Measurements from ENCODE around the gene AMOTL2.

AMOTL2 gene

GRCh38 chr3:134339331-134339730, 34.9 kb downstream of the AMOTL2 start:
- Histone ChIP-seq H3K79me2 (ENCODE audit: insufficient read depth, low read length) (no peaks in the 10 kb centered on the region), H4K20me1 (ENCODE audit: insufficient read depth, low read length) (no peaks in the 10 kb centered on the region), H3K27ac (ENCODE audit: low read length) (no peak overlapping the region), H3K9me3 (ENCODE audit: insufficient read depth, low read length, severe bottlenecking) (no peaks in the 10 kb centered on the region), H3K27me3 (ENCODE audit: insufficient read depth, low read length, poor library complexity) (no peaks in the 10 kb centered on the region), H3K9ac (ENCODE audit: low read depth, low read length) (no peak overlapping the region), H3K36me3 (ENCODE audit: insufficient read depth, low read length) (no peaks in the 10 kb centered on the region), H3K4me1 (ENCODE audit: insufficient read depth, low read length) (no peaks in the 10 kb centered on the region), H3K4me3 (ENCODE audit: low read depth in 1 of 2, low read length in 2 of 2) (no peak overlapping the region), H3K4me2 (ENCODE audit: insufficient read depth, low read length) (no peak overlapping the region), H2AFZ (ENCODE audit: low read depth, low read length) (no peak overlapping the region)
- TF ChIP-seq CTCF (IDR thresholded peaks at IDR 0.05; ENCODE audit: borderline replicate concordance, extremely low read depth, low read length, poor library complexity, severe bottlenecking) (no peak), EZH2 (IDR thresholded peaks at IDR 0.05; ENCODE audit: borderline replicate concordance, low read depth, low read length, severe bottlenecking) (no peak)
- ATAC-seq (ENCODE audit: insufficient read depth, low read depth) (no peak), DNase-seq (no peak)

- Histone ChIP-seq H3K4me1 (ENCODE audit: insufficient read depth, low read length) (no peaks in the 10 kb centered on the region), H4K20me1 (ENCODE audit: insufficient read depth, low read length) (no peaks in the 10 kb centered on the region), H3K27ac (ENCODE audit: low read length) (no peak overlapping the region), H2AFZ (ENCODE audit: low read depth, low read length) (no peak overlapping the region), H3K9me3 (ENCODE audit: insufficient read depth, low read length, severe bottlenecking) (no peaks in the 10 kb centered on the region), H3K9ac (ENCODE audit: low read depth, low read length) (no peak overlapping the region), H3K4me2 (ENCODE audit: insufficient read depth, low read length) (no peak overlapping the region), H3K79me2 (ENCODE audit: insufficient read depth, low read length) (no peaks in the 10 kb centered on the region), H3K27me3 (ENCODE audit: insufficient read depth, low read length, poor library complexity) (no peaks in the 10 kb centered on the region), H3K4me3 (ENCODE audit: low read depth in 1 of 2, low read length in 2 of 2) (no peak overlapping the region), H3K36me3 (ENCODE audit: insufficient read depth, low read length) (no peaks in the 10 kb centered on the region)
- DNase-seq: no peak
- no peak for ATAC-seq (ENCODE audit: insufficient read depth, low read depth)
- TF ChIP-seq EZH2 (IDR thresholded peaks at IDR 0.05; ENCODE audit: borderline replicate concordance, low read depth, low read length, severe bottlenecking) (no peak), CTCF (IDR thresholded peaks at IDR 0.05; ENCODE audit: borderline replicate concordance, extremely low read depth, low read length, poor library complexity, severe bottlenecking) (no peak)
Observed at GRCh38 chr3:134338516-134339261, 35.6 kb downstream of the AMOTL2 start.

GRCh38 chr3:134338201-134338512, 36.1 kb downstream of the AMOTL2 start:
- H3K79me2 ChIP-seq (ENCODE audit: insufficient read depth, low read length): no peaks in the 10 kb centered on the region
- ATAC-seq (ENCODE audit: insufficient read depth, low read depth) (no peak), DNase-seq (no peak)
- no peaks in the 10 kb centered on the region for H3K27me3 ChIP-seq (ENCODE audit: insufficient read depth, low read length, poor library complexity)
- H2AFZ ChIP-seq (ENCODE audit: low read depth, low read length): no peak overlapping the region
- no peak overlapping the region for H3K4me3 ChIP-seq (ENCODE audit: low read depth in 1 of 2, low read length in 2 of 2)
- no peaks in the 10 kb centered on the region for H3K9me3 ChIP-seq (ENCODE audit: insufficient read depth, low read length, severe bottlenecking)
- H3K4me2 ChIP-seq (ENCODE audit: insufficient read depth, low read length): no peak overlapping the region
- H3K9ac ChIP-seq (ENCODE audit: low read depth, low read length): no peak overlapping the region
- no peak for TF ChIP-seq CTCF (IDR thresholded peaks at IDR 0.05; ENCODE audit: borderline replicate concordance, extremely low read depth, low read length, poor library complexity, severe bottlenecking)
- TF ChIP-seq EZH2 (IDR thresholded peaks at IDR 0.05; ENCODE audit: borderline replicate concordance, low read depth, low read length, severe bottlenecking): no peak
- H3K36me3 ChIP-seq (ENCODE audit: insufficient read depth, low read length): no peaks in the 10 kb centered on the region
- no peaks in the 10 kb centered on the region for H3K4me1 ChIP-seq (ENCODE audit: insufficient read depth, low read length)
- no peak overlapping the region for H3K27ac ChIP-seq (ENCODE audit: low read length)
- no peaks in the 10 kb centered on the region for H4K20me1 ChIP-seq (ENCODE audit: insufficient read depth, low read length)
